Smooth muscle cell (in vitro differentiated cells): ENCODE measurements around the gene LTB. TPM values are rescaled to one million over a fixed set of nuclear protein-coding genes. Genes with fewer than 3 reads are reported as not detected.

ENCODE experiments used
- DNase-seq: peaks from one replicate; lab custom pipeline; 2025; ENCODE audit not compliant: unreplicated experiment; lab: John Stamatoyannopoulos, UW
- H2AFZ ChIP-seq: fragments of 200-600 bp; sonication (generic); 2 replicates; pipeline ENCODE4 v1.6.0; 2016; ENCODE audit warnings: antibody characterized with exemption, low read depth, mild to moderate bottlenecking
- H3F3A ChIP-seq: fragments of 200-600 bp; sonication (generic); 2 replicates; pipeline ENCODE4 v1.6.0; 2017; ENCODE audit warnings: antibody characterized with exemption, low read depth
- H3K27ac ChIP-seq: fragments of 200-600 bp; sonication (generic); 2 replicates; pipeline ENCODE4 v1.5.1; 2016; ENCODE audit warnings: low read depth, mild to moderate bottlenecking
- H3K27me3 ChIP-seq: fragments of 200-600 bp; sonication (generic); 2 replicates; pipeline ENCODE4 v1.6.1; 2016; ENCODE audit warnings: low read depth, mild to moderate bottlenecking
- H3K36me3 ChIP-seq: fragments of 200-600 bp; sonication (generic); 2 replicates; pipeline ENCODE4 v1.5.1; 2016; ENCODE audit warnings: low read depth
- H3K4me1 ChIP-seq: fragments of 200-600 bp; sonication (generic); 2 replicates; pipeline ENCODE4 v1.5.1; 2016; ENCODE audit warnings: low read depth
- H3K4me2 ChIP-seq: fragments of 200-600 bp; sonication (generic); 2 replicates; pipeline ENCODE4 v1.6.0; 2016; ENCODE audit warnings: mild to moderate bottlenecking
- H3K4me3 ChIP-seq: fragments of 200-600 bp; sonication (generic); 2 replicates; pipeline ENCODE4 v1.5.1; 2016; ENCODE audit warnings: mild to moderate bottlenecking
- H3K79me2 ChIP-seq: fragments of 200-600 bp; sonication (generic); 2 replicates; pipeline ENCODE4 v1.6.0; 2016; ENCODE audit warnings: low read depth, mild to moderate bottlenecking
- H3K9ac ChIP-seq: fragments of 200-600 bp; sonication (generic); 2 replicates; pipeline ENCODE4 v1.6.0; 2016; ENCODE audit warnings: low read depth
- H3K9me3 ChIP-seq: fragments of 200-600 bp; sonication (generic); replicated peaks from 2 replicates; pipeline ENCODE4 v1.5.1; 2016; ENCODE audit warnings: low read depth
- H4K20me1 ChIP-seq: fragments of 200-600 bp; sonication (generic); 2 replicates; pipeline ENCODE4 v1.6.0; 2016; ENCODE audit warnings: low read depth
- CTCF ChIP-seq: fragments of 200-600 bp; sonication (generic); IDR thresholded peaks from 2 replicates; pipeline ENCODE4 v1.5.1; 2017; ENCODE audit warnings: borderline replicate concordance, mild to moderate bottlenecking, antibody characterized with exemption; ENCODE audit not compliant: insufficient read depth, poor library complexity, severe bottlenecking
- WGBS: methylation state at CpG from one replicate; pipeline ENCODE4 v1.1.7; 2016; ENCODE audit warnings: low lambda C conversion rate; 5-methylcytosine and 5-hydroxymethylcytosine counted together
- polyA plus RNA-seq: library from polyadenylated mRNA; unstranded; fragments of >200 nt; fragmentation: Nextera tagmentation; extraction: Ambion mirVana; gene quantifications from 2 replicates; pipeline ENCODE4 v1.2.1, GENCODE V29; 2016
- total RNA-seq: library from RNA; depleted of rRNA; stranded (reverse); fragments of >200 nt; gene quantifications from 2 replicates; pipeline ENCODE4 v1.2.3, GENCODE V29; 2014

Gene LTB
- total and polyA plus RNA-seq, 2 experiments from 2014 or later = 0.75 TPM; not detected in 1

GRCh38 chr6:31586008-31586407 lies 3.8 kb upstream of the LTB start, which contains the start of gene LST1:
Gene LST1 (plus strand): TSS chr6:31586277. CDS start chr6:31587300, 1,023 bp downstream.
- no peaks in the 10 kb centered on the region for H3K4me1 ChIP-seq
- no peaks in the 10 kb centered on the region for H3K27me3 ChIP-seq
- H3F3A ChIP-seq = no peaks in the 10 kb centered on the region
- H3K9me3 ChIP-seq = no peaks in the 10 kb centered on the region
- no peak within 1 kb of the TSS for H3K4me3 ChIP-seq
- no peaks in the 10 kb centered on the region for H3K79me2 ChIP-seq
- WGBS = 76% methylated on average over 1 of the region's 1 CpG
- no peak within 1 kb of the TSS for H2AFZ ChIP-seq
- H4K20me1 ChIP-seq = no peaks in the 10 kb centered on the region
- TF ChIP-seq CTCF = no peak
- no peak within 1 kb of the TSS for H3K27ac ChIP-seq
- H3K36me3 ChIP-seq = no peaks in the 10 kb centered on the region
- H3K4me2 ChIP-seq = no peak within 1 kb of the TSS
- DNase-seq = no peak
- H3K9ac ChIP-seq = no peak within 1 kb of the TSS

DNA sequence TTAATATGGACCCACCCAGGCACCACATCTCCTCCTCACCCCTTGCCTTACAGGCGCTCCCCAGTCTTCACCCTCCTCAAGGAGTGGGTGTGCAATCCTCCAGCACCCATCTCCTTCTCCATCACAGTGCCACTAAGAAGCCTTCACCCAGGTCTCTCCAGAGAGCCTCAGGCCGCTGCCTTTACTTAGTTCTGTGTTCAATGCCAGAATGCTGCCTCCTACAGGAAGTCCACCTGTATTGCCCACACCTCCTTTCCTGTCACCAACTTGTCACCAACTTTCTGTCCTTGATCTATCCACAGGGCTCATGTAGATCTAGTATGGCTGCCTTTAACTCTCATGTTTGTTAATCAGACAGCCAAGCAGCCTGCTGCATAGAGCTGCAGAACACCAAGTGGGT lies 3.3 kb upstream of the LTB start:
- Histone ChIP-seq H2AFZ (no peak overlapping the region), H3K4me1 (no peaks in the 10 kb centered on the region), H3K9me3 (no peaks in the 10 kb centered on the region), H3K9ac (no peak overlapping the region), H3K4me2 (no peak overlapping the region), H4K20me1 (no peaks in the 10 kb centered on the region), H3K27ac (no peak overlapping the region), H3K4me3 (no peak overlapping the region), H3K79me2 (no peaks in the 10 kb centered on the region), H3F3A (no peaks in the 10 kb centered on the region), H3K27me3 (no peaks in the 10 kb centered on the region), H3K36me3 (no peaks in the 10 kb centered on the region)
- 74% methylated on average over 2 of the region's 2 CpGs for WGBS
- no peak for DNase-seq
- peak; percentile 33 for TF ChIP-seq CTCF

DNA sequence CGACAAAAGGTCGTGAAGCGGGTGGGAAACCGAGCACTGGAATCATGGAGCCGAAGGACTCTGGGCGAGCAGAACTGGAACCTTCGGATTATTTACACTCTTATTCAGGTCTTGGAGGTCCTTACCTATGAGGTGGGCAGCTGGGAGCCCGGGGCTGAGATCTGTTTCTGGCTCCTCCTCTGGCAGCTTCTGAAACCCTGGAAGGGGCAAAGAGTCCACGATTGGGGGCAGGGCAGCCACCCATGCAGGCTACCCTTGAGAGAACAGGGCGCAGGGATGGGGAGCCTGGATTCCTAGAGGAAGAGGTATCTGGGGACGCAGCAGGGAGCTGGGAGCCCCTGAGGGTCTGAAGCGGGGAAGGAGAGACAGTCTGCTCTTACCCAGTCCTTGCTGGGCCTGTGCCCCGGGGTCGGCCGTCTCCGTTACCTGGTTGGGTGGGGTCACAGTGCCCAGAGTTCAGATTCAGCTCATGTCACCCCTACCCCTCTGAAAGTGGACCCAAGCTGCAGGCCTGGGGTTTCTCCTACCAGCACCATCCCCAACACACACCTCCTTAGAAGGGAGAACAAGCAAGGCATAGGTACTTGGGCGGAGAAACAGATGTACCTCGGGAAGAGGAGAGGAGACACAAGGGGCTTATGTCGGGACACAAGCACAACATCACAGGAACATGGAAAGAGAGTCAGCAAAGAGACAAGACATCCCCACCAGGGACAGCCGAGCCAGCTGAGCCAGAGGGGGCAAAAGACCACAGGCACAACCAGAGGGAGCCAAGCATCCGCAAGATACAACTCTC lies 592 bp downstream of the LTB start:
- H3K9ac ChIP-seq = peak overlapping the region; percentile 82
- no peak for TF ChIP-seq CTCF
- no peaks in the 10 kb centered on the region for H4K20me1 ChIP-seq
- H3K79me2 ChIP-seq = no peaks in the 10 kb centered on the region
- no peaks in the 10 kb centered on the region for H3F3A ChIP-seq
- no peaks in the 10 kb centered on the region for H3K27me3 ChIP-seq
- H3K9me3 ChIP-seq = no peaks in the 10 kb centered on the region
- H3K27ac ChIP-seq = peak overlapping the region; percentile 42
- H3K4me2 ChIP-seq = peak overlapping the region; percentile 84
- no peaks in the 10 kb centered on the region for H3K4me1 ChIP-seq
- no peaks in the 10 kb centered on the region for H3K36me3 ChIP-seq
- peak overlapping the region; percentile 79 for H2AFZ ChIP-seq
- H3K4me3 ChIP-seq = peak overlapping the region; percentile 63
- 41% methylated on average over 21 of the region's 21 CpGs for WGBS
- no peak for DNase-seq
